Left forelimb (tissue), 1 donor: ENCODE results near the gene MYL11.
"Not testable (repeated sequence)": the region's sequence is repeated elsewhere in the genome, so short reads cannot be mapped to it uniquely, and the experiment has no call there.

Experiments used
- DNase-seq: peaks from one replicate; pipeline ENCODE4 v3.0.0-alpha.2; 2018; ENCODE audit warnings: low spot score

Gene MYL11

GRCh38 chr16:30374538-30374937, at the start of gene MYL11:
MYL11 (plus strand) TSS chr16:30374802; CDS start chr16:30374858, 56 bp downstream.
- no peak for DNase-seq

- DNase-seq: peak; percentile 84
Measured at GRCh38 chr16:30334473-30334989, 40.1 kb upstream of the MYL11 start.

- DNase-seq: peak; percentile 85
Measured at GRCh38 chr16:30335028-30335597, 39.5 kb upstream of the MYL11 start.

GRCh38 chr16:30335598-30336474, 38.8 kb upstream of the MYL11 start:
- no peak for DNase-seq

GRCh38 chr16:30337964-30338357, 36.6 kb upstream of the MYL11 start:
- DNase-seq: not testable (repeated sequence)

GRCh38 chr16:30338715-30339114, 35.9 kb upstream of the MYL11 start:
- not testable (repeated sequence) for DNase-seq

- DNase-seq: no peak
Measured at GRCh38 chr16:30340621-30341020, 34.0 kb upstream of the MYL11 start.

- not testable (repeated sequence) for DNase-seq
Measured at GRCh38 chr16:30341971-30342370, 32.6 kb upstream of the MYL11 start.

- no peak for DNase-seq
Measured at GRCh38 chr16:30342751-30343490, 31.7 kb upstream of the MYL11 start.

GRCh38 chr16:30343491-30343820, 31.1 kb upstream of the MYL11 start:
- not testable (repeated sequence) for DNase-seq

- no peak for DNase-seq
Measured at GRCh38 chr16:30346286-30346685, 28.3 kb upstream of the MYL11 start.

GRCh38 chr16:30348113-30348512, 26.5 kb upstream of the MYL11 start:
- no peak for DNase-seq

- DNase-seq: no peak
Measured at GRCh38 chr16:30348929-30349328, 25.7 kb upstream of the MYL11 start.

GRCh38 chr16:30349675-30350074, 24.9 kb upstream of the MYL11 start:
- no peak for DNase-seq

GRCh38 chr16:30350134-30350871, 24.3 kb upstream of the MYL11 start:
- no peak for DNase-seq

GRCh38 chr16:30351001-30351441, 23.6 kb upstream of the MYL11 start:
- DNase-seq: no peak

GRCh38 chr16:30351586-30352419, 22.8 kb upstream of the MYL11 start:
- DNase-seq: no peak

- DNase-seq: no peak
Measured at GRCh38 chr16:30352488-30353401, 21.9 kb upstream of the MYL11 start.

- DNase-seq: no peak
Measured at GRCh38 chr16:30353438-30354129, 21.0 kb upstream of the MYL11 start.
